NCI-H460 (cell line): ENCODE measurements around the gene SND1. TPM values are rescaled to one million over a fixed set of nuclear protein-coding genes. Genes with fewer than 3 reads are reported as not detected.
"Not testable (repeated sequence)": the region's sequence is repeated elsewhere in the genome, so short reads cannot be mapped to it uniquely, and the experiment has no call there.

Source experiments
- DNase-seq: peaks from one replicate; pipeline ENCODE4 v3.0.0-alpha.2; 2016; ENCODE audit warnings: low read depth; ENCODE audit errors: extremely low read depth
- total RNA-seq: library from RNA; depleted of rRNA; stranded (reverse); fragments of >200 nt; shearing (Covaris generic); gene quantifications from 2 replicates; pipeline ENCODE4 v1.2.3, GENCODE V29; 2014

The SND1 gene
- total RNA-seq, 1 experiment from 2014 or later = 193 TPM

DNA sequence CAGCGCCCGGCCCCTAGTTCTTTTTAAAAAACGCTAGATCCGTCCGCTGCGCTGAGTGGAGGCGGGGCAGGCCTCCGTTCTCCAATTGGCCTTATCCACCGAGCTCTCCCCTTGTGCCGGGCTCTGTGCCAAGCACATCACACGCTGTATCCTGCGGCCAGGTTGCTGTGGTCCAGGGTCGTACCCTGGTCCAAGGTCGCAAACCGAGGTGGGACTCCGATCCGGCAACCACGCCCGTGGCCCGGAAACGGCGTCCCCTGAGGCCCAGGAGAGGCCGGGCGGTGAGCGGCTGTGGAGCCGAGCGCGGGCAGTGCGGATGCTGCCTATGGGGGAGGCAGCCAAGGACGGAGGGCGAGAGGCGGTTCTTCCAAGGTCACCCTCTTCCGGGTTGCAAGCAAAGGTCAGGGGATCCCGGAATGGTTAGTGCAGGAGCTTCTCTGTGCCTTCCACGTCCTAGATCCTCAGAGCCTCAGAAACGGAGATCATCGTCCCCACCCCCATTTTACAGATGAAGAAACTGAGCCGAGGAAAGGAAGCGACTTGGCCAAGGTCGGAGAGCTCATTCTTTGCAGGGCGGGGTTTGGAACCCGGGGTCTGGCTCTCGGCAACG, 451.6 kb downstream of the SND1 start:
- no peak for DNase-seq

DNA sequence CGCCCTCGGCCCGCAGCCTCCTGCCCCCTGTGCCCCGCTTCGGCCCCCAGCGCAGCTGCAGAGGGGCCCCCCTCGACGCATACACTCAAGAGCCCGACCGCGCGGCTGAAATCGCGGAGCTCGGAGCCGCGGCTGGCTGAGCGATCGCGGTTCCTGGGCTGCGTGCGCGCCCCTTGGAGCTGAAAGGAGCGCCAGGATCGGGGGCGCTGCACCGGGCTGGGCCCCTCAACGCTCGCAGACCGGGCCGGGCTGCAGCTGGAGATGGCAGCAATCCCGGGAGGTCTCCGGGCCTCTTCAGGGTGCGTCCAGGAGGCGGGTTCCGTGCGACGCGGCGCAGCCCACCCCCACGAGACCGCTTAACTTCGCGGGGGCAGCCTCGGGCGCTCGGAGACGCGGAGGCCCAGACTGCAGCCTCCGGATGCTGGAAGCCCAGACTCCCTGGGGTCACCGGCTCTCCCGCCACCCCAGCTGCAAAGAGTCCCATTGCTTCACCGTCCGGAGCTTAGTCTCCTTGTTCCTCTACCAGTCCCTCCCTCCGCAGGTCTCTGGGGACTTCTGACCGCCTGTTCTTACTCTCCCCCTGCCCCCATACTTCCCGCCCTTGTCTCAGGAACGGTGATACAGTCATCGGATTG, 452.2 kb downstream of the SND1 start:
- DNase-seq = no peak

DNA sequence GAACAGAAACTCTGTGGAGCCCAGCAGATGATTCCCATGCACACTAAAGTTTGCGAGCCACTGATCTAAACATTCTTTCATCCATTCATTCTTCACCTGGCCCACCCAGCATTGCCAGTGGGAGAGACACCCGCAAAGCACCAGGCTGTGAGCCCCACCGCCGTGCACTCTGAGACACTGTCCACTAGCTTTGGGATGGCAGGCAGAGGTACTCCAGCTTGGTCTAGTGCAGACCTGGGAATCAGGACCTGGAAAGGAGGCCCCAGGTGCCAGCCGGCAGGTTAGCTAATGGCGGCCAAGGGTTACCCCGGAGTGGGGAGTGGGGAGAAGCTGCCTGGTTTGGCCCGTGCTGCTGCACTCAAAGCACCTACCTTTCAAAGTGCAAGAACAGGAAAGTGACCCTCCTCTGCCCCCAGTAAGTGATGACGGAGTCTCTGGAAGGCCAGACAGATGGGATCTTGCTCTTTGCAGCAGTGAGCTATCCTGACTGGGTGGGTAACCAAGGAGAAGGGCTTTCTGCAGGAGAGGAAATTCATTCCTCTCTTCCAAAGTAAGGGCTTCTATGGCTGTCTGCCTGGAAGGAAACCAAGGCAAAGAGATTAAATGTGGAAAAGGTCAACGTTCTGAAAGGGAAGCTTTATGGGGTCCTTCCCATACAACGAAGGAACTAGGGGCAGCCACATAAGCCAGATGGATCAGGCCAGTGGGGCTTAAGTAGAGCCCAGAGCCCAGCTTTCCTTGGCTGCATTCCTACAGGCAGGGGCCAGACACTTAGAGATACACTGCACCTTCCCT, 453.4 kb downstream of the SND1 start:
- no peak for DNase-seq

DNA sequence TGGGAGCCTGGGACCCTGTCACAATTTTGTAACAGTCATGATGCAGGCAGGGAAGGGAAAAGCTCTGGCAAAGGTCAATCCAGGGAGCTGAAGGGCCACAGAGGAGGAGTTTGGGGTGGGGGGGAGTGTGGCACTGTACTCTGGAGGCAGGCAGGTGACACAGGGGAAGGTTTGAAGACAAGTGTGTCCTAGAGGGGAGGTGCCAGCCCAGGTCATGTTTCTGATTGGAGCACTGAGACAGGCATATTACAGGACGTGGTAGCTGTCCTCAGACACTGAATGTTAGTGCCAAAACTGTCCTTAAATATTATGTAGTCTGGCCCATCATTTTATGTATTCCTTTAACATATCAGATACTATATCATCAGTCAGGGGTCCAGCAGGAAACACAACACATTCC, 454.8 kb downstream of the SND1 start:
- DNase-seq = no peak

DNA sequence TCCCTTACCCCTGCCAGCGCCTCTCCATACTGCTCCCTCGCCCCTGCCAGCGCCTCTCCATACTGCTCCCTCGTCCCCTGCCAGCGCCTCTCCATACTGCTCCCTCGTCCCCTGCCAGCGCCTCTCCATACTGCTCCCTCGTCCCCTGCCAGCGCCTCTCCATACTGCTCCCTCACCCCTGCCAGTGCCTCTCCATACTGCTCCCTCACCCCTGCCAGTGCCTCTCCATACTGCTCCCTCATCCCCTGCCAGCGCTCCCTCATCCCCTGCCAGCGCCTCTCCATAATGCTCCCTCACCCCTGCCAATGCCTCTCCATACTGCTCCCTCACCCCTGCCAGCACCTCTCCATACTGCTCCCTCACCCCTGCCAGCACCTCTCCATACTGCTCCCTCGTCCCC, 455.5 kb downstream of the SND1 start:
- DNase-seq = not testable (repeated sequence)

DNA sequence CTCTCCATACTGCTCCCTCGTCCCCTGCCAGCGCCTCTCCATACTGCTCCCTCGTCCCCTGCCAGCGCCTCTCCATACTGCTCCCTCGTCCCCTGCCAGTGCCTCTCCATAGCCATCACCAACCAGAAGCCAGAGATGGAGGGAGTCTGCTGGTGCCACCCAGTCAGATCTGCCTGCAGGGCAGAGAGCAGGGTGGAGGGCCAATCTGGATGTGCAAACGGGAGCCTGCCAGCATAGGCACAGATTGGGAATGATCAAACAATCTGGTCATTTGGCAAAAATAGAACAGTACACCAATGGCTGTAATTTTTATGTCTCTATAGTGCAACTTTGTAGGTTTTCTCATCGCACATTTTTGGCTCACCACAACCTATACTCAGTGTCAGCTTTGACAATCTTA, 456.1 kb downstream of the SND1 start:
- DNase-seq = no peak

DNA sequence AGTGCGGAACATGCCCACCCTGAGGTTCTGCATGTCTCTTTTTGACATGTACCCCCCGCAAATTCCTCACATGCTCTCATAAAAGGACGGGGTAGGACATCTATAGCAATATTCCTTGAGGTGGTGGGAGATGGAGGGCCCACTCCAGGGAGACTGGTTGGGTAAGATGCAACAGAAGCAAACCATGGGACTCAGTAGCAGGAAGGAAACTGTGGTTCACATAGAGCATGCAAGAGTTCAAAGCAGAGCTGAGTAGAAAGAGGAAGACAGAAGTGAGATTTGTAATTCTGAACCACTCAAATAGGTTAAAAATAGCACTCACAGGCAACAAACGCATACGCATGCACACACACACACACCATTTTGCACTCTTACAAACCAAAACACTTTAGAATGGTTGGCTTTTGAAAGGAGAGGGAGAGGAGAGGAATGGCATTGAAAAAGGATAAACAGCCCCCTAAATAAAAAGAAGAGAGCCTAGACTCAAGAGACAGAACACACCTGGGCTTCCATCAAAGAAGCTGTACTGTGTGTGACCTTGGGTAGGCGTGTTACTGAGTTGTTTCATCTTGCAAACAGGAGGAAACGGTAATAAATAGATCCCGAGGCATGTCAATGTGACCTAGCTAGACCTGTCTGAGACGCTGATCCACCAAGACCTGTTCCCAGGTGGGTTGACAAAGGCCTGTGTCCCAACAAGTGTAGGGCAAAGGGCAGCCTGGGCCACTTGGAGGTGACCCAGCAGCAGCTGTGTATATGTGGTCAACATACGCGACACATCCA, 456.8 kb downstream of the SND1 start:
- DNase-seq = no peak

DNA sequence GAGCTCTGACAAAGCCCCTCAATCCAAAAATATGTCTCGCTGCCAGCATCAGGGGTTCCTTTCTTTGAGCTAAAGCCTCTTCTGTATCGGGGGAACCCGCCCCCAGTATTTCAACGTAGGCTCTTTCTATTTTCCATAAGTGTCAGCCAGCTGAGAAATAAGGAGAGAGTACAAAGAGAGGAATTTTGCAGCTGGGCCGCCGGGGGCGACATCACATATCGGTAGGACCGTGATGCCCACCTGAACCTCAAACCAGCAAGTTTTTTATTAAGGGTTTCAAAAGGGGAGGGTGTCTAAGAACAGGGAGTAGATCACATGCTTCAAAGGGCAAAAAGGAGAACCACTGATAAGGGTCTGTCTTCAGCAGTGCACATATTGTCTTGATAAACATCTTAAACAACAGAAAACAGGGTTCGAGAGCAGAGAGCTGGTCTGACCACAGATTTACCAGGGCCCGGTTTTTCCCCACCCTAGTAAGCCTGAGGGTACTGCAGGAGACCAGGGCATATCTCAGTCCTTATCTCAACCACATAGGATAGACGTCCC, 457.5 kb downstream of the SND1 start:
- not testable (repeated sequence) for DNase-seq

DNA sequence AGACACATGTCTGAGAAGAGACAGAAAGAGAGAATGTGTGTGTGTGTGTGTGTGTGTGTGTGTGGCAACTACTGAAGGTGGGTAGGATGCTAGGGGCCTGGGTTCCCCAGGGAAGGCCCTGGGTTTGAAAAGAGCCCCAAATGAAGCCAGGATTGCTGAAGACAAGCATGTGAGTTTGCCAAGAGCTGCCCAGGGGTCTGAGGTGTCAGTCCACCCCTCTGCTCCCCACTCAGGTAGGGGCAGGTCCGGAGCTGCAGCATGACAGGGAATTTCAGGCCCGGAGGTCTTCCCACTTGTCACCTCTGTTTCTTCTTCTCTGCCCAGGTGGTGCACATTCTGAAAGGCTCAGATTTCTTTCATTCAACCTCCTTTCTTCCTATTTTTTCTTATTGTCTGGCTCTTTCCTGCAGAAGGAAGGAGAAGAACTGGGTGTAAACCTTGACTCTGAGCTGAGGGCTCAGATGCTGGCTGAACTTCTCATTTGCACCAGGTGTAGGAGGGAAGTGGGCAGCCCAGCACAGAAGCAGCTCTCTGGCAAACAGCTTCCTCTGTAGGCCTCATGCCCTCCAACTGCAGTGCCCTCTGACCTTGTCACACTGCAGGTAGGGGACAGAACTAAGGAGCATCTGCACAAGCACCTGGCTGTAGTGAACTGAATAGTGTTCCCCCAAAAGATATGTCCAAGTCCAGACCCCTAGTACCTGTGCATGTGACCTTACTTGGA, 458.8 kb downstream of the SND1 start:
- DNase-seq = no peak

DNA sequence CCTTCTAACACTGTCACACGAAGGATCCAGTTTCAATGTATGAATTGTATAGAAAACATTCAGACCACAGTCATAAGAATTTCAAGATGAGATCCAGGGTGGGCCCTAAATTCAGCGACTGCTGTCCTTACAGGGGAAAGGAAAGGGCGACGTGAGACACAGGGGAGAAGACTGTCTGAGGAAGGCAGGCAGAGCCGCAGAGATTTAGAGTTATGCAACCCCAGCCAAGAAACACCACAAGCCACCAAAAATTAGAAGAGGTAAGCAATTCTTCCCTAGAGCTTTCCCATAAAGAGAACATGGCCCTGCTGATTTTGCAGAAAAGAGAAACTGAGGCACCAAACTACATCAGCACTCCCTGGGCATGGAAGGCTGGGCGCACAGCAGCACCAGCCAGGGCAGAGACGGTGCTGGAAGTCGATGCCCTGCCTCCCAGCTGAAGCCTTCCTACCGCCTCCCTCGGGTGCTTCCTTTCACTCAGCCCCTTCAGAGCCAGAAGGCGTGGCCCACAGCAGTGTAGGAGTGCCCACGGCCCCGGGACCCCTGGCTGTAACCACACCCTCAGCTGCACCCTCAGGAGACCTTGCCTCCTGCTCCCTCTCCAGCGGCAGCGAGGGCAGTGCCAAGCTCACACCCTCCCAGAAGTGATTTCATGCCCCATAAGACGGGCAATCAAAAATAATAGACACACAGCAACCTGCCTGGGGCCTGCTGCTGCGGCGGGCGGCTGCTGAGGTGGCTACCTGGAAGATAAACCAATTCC, 460.2 kb downstream of the SND1 start:
- DNase-seq = no peak

DNA sequence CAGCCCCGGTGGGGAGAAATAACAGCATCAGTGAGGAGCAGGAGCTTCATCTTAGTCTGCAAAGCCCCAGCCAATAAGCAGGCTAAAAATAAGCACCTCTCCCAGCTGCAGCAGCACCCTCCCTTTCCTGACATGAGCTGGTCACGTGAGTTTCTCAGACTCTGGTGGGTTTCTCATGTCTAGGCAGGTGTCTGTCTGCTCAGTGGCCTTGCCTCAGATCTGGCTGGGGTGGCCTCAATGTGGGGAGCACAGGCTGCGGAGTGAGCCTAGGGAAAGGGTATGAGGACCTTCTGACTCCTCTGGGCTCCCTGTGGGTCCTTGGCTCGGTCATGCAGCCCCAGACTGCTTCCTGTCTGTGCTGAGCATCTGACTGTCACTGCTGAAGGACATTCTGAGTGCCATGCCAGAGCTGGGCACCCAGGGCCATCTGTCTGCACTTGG, 460.8 kb downstream of the SND1 start:
- no peak for DNase-seq

DNA sequence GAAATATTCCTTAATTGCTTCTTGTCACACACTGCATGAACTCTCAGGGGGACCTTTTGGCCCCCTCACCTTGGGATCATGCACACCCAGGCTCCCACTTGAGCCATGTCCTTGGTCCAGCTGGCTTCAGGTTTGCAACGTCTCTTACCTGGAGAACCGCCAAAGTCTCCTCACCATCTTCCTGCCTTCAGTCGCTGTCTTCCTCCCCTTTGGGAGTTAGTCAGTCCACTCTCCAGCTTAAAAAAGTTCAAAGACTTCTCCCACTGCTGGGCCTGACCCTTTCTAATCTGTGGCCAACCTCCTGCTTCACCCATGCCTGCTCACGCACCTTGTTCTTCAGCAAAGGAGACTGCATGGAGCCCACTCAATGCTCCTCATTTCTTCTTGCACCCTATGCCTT, 461.8 kb downstream of the SND1 start:
- DNase-seq = no peak

DNA sequence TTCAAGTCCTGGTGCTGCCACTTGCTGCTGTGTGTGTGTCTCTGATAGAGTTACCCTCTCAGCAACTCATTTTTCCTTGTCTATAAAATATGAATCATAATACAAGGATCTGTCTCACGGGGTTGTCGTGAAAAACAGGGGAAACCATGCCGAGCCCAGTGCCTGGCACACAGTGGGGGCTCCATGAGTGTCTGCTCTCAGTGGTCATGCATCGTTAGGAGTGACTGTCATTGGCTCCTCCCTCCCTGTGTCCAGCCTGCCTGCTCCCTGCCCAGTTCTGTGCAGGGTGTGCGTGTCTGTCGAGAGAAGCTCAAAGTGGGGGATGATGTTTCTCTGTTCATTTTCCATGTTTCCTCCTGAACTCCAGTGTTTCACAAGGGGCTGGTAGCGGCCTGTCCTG, 462.8 kb downstream of the SND1 start:
- DNase-seq = no peak

DNA sequence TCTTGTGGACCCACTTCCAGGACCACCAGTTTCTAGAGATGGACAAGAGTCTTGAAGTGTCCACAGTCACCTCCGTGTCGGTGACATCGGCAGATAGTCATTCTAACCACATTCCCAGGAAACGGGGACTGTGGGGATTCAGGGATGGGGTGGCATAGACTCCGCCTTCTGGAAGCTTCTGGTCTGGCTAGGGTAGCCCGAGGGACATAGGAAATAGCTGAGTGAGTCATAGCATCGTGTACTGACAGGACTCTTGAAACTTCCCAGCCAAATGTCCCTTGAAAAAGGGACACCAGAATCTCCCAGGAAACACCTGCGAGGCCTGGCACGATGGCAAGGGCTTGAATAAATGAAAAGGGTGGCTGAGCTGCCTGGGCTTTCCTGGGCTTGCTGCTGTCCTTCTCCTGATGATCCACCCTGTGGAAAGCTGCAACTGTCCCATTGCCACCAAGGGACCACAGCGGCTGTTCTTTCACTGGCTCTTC, 463.4 kb downstream of the SND1 start:
- no peak for DNase-seq

DNA sequence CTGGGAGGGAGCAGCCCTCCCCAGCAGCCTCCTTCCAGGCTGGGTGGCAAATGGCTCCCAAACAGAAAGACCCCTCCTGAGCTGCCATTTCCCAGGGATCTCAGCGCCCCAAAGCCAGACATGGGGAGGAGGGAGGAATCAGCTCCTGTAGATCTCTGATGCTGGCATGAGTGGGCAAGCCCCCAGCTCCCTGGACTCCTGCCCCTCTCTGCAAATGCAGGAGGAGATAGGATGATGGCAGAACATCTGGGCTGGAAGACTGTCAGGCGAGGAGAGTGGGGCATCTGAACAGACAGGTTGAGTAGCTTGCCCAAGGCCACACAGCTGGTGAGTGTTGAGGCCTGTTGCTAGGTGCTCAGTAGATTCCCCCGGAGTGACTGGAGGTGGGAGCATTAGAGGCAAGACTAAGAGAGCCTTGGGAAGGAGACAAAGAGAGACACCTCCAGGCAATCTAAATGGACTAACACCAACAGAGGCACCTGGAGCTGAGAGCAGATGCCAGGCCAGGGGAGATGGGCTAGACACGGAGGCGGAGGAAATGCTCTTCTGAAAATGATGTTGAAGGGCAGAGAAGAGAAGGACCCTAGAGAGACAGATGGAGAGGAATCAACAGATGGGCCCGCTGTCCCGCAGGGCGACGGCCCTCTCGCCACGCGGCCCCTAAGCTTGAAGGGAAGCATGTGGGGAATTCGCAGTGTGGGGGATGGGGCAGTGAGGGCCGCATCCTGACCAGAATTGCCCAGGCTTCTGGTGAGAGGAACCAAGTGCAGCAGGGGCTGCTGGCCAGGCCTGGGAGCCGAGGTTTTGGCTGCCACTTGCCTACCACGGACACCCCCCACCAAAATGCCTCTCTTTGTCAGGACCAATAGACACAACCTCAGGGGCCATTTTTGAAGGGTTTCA, 464.1 kb downstream of the SND1 start:
- no peak for DNase-seq

DNA sequence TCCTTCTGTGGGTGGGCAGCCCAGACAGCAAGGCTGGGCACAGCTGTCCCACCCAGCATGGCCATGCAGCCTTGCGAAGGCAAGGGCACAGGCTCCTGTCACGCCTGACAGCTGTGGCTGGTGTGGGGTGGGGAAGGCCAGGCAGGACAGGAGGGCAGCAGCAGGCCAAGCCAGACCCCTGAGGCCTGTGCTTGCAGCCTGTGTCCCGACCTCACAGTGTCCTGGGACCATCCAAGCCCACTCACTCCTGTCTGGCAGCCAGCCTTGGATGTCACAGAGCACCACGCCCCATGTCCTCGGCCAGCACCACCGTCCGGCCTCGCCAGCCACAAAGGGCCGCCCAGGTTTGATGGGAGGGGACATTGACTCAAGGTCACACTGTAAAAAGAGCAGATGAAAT, 464.7 kb downstream of the SND1 start:
- no peak for DNase-seq

DNA sequence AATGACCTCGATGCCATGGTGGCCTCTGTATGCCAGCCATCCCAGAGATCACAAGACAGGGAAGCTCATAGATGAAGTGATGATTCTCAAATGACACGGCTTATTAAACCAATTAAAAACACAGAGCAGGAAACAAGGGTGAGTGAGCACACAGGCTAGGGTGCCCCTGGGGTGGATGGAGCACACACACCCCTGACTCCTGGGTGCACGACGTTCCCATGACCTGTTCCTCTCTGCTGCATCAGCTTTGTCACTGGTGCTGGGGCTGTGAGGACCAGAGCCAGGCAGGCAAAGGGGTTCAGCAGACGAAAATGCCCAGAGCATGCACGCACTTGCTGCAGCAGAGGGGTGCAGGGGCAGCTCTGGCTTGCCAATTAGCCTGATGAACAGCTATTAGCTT, 465.7 kb downstream of the SND1 start:
- no peak for DNase-seq

DNA sequence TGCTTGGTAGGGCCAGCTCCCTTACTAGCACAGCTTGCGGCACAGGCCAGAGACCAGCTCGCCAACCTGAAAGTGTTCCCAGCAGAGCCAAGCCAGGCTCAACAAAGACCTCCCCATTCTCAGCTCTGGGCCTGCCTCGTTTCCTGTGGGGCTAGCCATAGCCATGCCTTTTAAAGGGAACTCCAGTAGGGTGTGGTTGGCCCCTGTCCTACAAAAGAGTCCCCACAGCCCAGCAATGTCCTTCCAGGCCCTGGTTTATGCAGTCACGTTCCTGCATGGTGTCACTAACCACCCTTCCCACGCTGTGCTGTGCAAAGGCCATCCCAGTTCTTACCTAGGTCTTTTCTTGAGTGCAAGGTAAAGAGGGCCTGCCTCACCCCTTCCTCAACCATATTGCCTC, 467.0 kb downstream of the SND1 start:
- no peak for DNase-seq
